Uterus (tissue), 2 donors: Measurements from ENCODE around the gene GPR108.

ENCODE experiments used
- POLR2A ChIP-seq, 2 donors: fragments of 450-650 bp; IDR thresholded peaks; one replicate each; pipeline ENCODE4 v1.6.1; 2016; ENCODE audit warnings: antibody characterized with exemption in 2 of 2, mild to moderate bottlenecking in 1 of 2, moderate library complexity in 1 of 2
- TF ChIP-seq, protein P1 (sequence below), 4 experiments: fragments of 200-600 bp in 2 of 4; fragments of 450-650 bp in 2 of 4; sonication (generic) in 2 of 4; IDR thresholded peaks; one replicate each; pipeline ENCODE4 v1.5.1; 2016 to 2019; ENCODE audit warnings: antibody characterized with exemption in 4 of 4, mild to moderate bottlenecking in 2 of 4, moderate library complexity in 1 of 4

DNA sequence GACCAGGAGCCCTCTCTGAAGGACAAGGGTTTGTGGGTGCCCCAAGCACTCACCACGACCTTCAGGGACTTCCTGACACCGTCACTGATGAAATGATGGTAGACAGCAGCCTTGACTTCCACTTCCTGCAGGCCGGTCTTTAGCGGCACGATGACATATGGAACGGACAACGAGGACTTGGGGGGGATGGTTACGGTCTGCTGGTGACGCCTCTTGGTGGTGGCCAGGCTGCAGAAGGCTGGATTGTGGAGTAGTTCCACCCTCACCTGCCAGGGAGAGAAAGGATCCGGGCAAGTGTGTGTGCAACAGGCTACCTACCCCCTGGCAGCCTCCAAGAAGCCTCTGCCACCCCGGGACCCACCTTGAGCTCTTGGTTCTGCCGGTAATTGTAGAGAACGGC is 40.1 kb downstream of the GPR108 start:
- TF ChIP-seq, protein P1, sequence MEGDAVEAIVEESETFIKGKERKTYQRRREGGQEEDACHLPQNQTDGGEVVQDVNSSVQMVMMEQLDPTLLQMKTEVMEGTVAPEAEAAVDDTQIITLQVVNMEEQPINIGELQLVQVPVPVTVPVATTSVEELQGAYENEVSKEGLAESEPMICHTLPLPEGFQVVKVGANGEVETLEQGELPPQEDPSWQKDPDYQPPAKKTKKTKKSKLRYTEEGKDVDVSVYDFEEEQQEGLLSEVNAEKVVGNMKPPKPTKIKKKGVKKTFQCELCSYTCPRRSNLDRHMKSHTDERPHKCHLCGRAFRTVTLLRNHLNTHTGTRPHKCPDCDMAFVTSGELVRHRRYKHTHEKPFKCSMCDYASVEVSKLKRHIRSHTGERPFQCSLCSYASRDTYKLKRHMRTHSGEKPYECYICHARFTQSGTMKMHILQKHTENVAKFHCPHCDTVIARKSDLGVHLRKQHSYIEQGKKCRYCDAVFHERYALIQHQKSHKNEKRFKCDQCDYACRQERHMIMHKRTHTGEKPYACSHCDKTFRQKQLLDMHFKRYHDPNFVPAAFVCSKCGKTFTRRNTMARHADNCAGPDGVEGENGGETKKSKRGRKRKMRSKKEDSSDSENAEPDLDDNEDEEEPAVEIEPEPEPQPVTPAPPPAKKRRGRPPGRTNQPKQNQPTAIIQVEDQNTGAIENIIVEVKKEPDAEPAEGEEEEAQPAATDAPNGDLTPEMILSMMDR (IDR thresholded peaks at IDR 0.05): no peak
- no peak for TF ChIP-seq POLR2A (IDR thresholded peaks at IDR 0.05)
